GM12801 (cell line): ENCODE results near the gene MNX1.

Experiments used
- TF ChIP-seq, protein P1 (sequence below): IDR thresholded peaks from one replicate; pipeline ENCODE4 v1.5.1; 2011; ENCODE audit warnings: control low read depth; ENCODE audit not compliant: insufficient read length; ENCODE audit errors: extremely low read depth

MNX1 gene

DNA sequence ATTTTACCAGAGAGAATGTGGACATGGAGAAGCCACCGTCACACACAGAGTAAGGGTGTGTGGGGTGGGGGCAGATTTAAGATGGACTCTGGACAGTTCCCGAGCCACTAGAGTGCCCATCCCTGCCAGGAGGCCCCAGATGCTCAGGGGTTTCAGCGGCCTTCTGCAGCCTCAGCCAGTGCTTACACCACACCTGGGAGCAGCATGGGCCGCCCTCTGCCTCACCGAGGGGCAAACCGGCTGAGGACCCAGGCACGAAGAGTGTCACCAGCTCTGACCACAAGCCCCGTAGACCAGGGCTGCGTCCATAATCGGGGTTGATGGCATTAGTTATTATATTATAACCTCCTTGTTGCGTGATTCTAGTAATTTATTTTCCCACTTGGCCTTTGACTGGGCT lies 6.7 kb upstream of the MNX1 start:
- TF ChIP-seq, protein P1, sequence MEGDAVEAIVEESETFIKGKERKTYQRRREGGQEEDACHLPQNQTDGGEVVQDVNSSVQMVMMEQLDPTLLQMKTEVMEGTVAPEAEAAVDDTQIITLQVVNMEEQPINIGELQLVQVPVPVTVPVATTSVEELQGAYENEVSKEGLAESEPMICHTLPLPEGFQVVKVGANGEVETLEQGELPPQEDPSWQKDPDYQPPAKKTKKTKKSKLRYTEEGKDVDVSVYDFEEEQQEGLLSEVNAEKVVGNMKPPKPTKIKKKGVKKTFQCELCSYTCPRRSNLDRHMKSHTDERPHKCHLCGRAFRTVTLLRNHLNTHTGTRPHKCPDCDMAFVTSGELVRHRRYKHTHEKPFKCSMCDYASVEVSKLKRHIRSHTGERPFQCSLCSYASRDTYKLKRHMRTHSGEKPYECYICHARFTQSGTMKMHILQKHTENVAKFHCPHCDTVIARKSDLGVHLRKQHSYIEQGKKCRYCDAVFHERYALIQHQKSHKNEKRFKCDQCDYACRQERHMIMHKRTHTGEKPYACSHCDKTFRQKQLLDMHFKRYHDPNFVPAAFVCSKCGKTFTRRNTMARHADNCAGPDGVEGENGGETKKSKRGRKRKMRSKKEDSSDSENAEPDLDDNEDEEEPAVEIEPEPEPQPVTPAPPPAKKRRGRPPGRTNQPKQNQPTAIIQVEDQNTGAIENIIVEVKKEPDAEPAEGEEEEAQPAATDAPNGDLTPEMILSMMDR: no peak

DNA sequence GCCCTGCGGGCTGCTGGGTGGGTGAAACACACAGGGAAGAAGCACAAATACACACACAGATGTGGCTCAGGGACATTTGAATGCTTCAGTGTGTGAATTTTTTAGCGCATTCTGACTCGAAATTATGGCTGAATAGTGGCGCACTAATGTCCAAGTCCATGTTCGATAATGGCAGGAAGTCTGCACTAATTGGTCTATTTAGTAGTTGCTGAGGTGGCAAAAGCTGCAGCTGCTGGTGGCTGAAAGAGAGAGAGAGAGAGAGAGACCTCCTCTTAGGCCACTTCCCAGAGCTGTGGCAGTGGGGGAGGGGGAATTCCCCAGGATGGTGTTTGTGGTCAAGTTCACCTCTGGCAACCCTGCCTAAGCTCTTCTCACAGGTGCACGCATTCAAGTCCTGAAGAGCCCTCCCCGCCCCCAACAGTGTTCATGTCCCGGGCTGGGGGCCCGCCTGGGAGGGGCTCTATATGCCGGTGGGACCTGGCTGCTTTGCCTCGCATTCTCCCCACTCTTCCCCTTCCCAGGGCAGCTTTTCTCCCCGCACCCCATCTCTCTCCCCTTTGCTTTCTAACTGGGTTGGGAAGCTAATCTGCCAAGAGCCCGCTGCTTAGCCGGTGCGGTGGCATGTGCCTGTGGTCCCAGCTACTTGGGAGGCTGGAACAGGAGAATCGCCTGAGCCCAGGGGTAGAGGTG lies 6.0 kb upstream of the MNX1 start:
- TF ChIP-seq, protein P1: no peak

DNA sequence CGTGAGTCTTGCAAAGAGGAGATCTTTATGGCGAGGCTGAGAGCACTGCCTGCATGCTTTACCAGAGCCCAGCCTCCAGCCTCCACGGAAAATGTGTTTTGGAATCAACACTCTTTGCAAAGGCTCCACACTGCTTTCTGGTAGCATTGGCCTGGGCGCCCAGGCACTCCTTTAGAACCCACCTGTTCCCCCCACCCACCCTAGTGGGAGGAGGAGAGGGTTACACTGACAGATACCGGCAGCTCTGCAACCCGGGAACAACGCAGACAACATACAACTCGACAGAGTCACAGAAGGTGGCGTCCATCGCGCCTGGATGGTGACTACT lies 5.5 kb upstream of the MNX1 start:
- TF ChIP-seq, protein P1: no peak

DNA sequence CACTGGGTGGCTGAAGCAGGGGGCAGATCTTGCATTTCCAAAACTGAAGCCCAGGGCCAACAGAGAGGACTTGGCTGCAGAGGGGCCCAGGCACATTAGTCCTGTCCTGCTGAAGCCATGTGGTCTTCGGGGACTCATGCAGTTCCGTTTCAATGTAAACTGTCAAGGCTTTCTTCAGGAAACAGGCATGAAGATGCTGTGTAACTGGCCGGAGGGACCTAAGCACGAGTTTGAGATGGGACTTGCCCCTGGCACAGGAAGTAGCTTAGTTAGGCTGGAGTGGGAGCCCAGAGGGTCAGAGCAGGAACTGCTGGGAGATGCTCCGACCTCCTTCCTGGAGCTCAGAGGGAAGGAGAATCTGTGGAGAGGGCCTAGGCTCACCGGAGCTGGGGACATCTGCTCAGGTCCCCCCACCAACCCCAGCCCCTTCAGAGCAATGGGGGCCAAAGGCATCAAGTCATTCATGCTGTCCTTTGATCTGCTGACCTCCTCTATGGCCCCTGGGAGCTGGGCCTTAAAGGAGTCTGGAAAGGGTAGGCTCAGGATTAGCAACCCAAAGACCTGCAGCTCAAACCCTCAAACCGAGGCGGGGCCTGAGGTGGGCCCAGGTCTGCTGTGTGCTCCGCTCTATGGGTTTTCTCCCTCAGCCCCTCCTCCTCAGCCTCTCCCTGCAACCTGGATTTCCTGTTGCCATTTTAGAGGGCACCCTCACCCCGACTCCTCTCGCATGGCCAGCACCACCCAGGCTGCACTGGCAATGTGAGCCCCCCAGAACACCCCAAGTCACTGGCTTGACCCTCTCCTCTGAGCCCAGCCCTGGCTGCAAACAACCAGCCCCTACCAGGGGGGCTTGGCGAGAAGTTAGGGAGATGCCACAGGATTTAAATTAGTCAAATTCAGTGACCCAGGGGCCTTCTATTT lies 4.4 kb upstream of the MNX1 start:
- TF ChIP-seq, protein P1: no peak

DNA sequence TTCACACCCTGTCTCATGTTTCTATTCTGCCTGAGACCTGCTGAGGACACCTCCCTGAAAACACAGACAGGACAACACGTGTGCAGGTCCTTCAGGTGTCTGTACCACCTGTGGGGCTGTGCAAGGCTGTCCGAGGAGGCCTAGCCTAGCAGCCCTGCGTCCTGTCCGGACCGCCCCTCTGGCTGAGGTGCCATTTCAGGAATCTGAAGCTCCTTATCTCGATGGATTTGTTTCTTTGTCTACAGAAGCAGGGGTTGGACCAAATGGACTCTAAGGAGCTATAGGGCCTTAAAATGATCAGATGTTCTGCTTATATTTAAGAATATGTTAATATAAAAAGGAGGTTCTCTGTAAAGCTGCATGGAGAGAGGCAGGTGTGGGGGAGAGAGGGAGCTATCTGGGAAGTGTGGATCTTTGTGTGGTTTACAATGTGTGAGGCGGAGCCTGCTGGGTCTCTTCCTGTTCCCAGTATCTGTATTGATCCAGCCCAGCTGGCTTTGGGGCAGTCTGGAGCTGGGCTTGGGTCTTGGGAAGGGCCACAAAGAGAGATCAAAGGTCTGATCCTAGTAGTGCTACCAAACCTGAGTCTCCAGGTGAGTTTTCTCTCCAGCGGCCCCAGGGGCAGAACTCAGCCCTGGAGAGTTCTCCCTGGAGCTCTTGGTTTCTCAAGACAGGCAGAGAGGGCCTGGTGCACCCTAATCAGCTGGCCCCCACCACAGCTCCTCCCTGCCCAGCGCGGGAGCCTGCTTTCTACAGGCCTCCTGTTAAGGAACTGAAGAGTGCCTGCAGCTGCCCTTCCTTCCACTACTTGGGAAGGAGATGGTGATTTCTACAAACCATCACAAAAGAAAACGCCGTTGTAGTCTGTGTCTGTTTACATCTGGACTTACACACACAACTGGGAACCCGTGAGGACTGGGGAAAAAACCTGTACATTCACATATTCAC lies 3.4 kb upstream of the MNX1 start:
- TF ChIP-seq, protein P1: no peak

DNA sequence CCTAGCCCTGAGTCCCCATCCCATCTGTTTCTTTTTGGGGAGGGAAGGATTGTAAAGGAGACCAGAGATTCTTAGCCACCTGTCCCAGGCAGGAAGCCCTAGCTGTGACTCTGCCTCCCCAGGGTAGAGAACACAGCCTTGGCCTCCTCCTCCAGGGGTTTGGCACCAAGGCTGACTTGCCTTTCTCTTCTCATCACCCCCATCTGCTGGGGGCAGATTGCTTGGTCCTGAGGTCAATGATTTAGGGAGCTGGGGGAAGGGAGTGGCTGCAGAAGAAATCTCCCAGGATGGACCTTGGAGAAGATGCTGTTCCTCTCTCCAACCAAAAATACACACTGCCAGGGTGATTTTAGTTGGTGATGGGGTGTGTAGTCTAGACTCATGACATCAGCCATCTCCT lies 2.6 kb upstream of the MNX1 start:
- TF ChIP-seq, protein P1: no peak

DNA sequence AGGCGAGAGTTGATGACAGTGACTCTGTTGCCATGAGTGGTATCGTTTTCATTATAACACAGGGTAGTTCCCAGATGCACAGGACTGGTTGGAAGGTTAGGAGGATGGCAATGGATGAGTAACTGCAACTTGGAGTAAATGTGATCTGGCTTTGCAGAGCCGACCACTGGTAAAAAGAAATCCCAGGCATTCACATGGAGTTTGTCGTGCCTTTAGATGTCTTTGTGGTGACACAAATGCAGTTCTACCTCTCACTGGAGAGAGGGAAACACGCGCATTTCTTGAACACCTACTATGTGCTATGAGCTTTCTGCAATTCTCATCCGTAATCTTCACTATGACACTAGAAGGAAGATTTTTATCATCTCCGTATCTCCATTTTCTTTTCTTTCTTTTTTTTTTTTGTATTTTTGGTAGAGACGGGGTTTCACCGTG lies 1.7 kb upstream of the MNX1 start:
- TF ChIP-seq, protein P1: no peak
